Activated T-helper 17 cell treated with anti-CD3 and anti-CD28 coated beads, Interleukin-2, amount 50 U/mL, for 72 hours (primary cell): Measurements from ENCODE around the gene CNPY2. TPM values are rescaled to one million over a fixed set of nuclear protein-coding genes. Genes with fewer than 3 reads are reported as not detected.
A peak's percentile ranks its signal among the peaks of the same experiment; 100 is the strongest.
"Not testable (repeated sequence)": the region's sequence is repeated elsewhere in the genome, so short reads cannot be mapped to it uniquely, and the experiment has no call there.

Experiments
- ATAC-seq: fragments of 150-1000 bp; cut with Tn5 transposase; replicated peaks from 2 replicates; pipeline ENCODE4 v1.10.0; 2021; ENCODE audit warnings: mild to moderate bottlenecking, moderate library complexity
- H3K27ac Mint-ChIP-seq: one replicate; pipeline ENCODE4 v1.8.0; 2022; ENCODE audit warnings: mixed read lengths
- H3K27me3 Mint-ChIP-seq: one replicate; pipeline ENCODE4 v1.8.0; 2022; ENCODE audit warnings: mixed read lengths
- H3K36me3 Mint-ChIP-seq: one replicate; pipeline ENCODE4 v1.8.0; 2022; ENCODE audit warnings: low read depth, mild to moderate bottlenecking, mixed read lengths
- H3K4me1 Mint-ChIP-seq: one replicate; pipeline ENCODE4 v1.8.0; 2022; ENCODE audit warnings: mixed read lengths
- H3K4me3 Mint-ChIP-seq: one replicate; pipeline ENCODE4 v1.8.0; 2022; ENCODE audit warnings: mild to moderate bottlenecking, mixed read lengths
- H3K9me3 Mint-ChIP-seq: one replicate; pipeline ENCODE4 v1.8.0; 2022; ENCODE audit warnings: mixed read lengths
- total RNA-seq, 2 donors: library from RNA; stranded (reverse); gene quantifications; one replicate each; pipeline ENCODE4 v1.2.3, GENCODE V29; 2022

The CNPY2 gene
- 100 to 1,000 TPM in 1 of 2 donors, 10 to 100 TPM in 1; 86.5 to 165 TPM for total RNA-seq

DNA sequence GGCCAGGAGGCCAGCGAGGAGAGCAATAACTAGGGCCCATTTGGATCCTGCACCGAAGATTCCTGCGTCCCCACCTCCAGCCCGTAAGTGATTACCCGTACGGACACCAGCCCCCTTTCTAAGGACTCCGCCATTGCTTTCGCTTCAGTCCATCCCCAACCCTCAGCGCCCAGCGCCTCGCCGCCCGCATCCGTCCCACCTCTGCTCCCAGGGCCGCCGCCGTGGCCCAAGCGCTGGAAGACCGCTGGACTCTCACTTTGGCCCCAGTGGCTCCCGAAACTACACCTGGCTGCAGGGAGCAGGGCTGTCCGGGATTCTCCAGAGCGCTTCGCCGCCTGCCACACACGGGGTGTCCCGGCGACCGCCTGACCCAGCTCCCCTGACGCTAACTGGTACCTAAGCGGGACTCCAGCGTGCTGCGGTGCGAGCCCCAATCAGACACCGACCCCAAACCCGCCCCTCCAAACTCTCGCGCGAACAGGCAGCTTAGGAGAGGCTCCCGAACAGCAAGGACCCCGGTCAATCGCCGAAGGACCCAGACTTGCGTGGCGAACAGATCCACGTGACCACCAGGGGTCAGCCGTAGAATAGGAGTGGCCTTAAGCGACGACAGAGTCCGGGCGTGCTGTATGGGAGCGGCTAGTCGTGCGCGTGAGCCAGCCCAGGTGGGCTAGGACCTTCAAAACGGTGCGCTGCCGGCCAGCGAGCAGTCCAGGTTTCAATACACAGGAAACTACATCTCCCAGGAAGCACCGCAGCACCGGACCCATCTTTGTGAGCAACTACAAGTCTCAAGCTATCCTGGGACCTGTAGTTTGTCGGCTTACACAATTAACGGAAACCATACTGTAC, at the start of gene CNPY2:
TSS of gene CNPY2 (minus strand) at position 367 of the 852 bp plus-strand sequence. CDS start 771 bp downstream, outside the sequence.
- Mint-ChIP-seq H3K27ac (peak within 1 kb of the TSS; percentile 99), H3K9me3 (no peaks in the 10 kb centered on the region), H3K4me3 (peak within 1 kb of the TSS; percentile 98), H3K27me3 (no peaks in the 10 kb centered on the region), H3K4me1 (no peaks in the 10 kb centered on the region), H3K36me3 (peaks cover 52% of the 10 kb centered on the region)
- ATAC-seq: peak; percentile 88

DNA sequence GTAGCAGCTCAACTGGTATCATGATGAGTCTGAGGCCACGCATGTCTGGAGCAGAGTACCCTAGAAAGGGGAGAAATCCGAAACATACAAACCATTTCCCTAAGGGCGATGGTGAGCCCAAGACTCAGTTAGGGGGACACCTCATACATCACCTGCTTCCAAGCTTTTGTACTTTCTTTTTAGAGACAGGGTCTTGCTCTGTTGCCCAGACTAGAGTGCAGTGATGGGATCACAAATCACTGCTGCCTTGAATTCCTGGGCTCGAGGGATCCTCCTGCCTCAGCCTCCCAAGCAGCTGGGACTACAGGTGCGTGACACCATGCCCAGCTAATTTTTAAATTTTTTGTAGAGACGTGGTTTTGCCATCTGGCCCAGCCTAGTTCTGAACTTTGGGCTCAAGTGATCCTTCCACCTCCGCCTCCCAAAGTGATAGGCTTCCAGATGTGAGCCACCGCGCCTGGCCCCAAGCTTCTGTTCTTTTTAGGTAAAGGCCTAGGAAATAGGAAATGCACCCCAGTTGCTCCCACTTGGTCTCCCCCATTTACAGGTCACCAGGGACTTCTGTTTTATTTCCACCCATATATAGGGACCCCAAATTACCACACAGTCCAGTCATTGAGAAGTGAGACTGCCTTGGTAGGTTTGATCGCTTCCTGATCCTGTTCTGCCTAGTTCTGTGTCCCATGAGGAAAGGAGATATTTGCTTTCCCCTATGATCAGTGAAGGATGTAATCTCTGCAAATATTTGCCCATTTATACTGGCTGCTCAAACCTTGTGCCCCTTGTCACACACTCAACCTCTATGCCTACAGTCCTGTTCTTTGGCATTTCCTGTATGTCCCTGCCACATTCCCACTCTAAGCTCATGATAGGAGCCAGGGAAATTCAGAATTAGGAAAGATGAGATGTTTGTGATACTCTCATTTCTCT, 46.6 kb upstream of the CNPY2 start, which contains the start of gene APOF:
TSS of gene APOF (minus strand) at position 728 of the 930 bp plus-strand sequence. CDS start at position 616, 112 bp downstream.
- Mint-ChIP-seq H3K27ac (peak within 1 kb of the TSS; percentile 93), H3K4me3 (peak within 1 kb of the TSS; percentile 93), H3K36me3 (peaks cover 24% of the 10 kb centered on the region), H3K27me3 (no peaks in the 10 kb centered on the region), H3K4me1 (peaks cover 8% of the 10 kb centered on the region), H3K9me3 (no peaks in the 10 kb centered on the region)
- no peak for ATAC-seq

DNA sequence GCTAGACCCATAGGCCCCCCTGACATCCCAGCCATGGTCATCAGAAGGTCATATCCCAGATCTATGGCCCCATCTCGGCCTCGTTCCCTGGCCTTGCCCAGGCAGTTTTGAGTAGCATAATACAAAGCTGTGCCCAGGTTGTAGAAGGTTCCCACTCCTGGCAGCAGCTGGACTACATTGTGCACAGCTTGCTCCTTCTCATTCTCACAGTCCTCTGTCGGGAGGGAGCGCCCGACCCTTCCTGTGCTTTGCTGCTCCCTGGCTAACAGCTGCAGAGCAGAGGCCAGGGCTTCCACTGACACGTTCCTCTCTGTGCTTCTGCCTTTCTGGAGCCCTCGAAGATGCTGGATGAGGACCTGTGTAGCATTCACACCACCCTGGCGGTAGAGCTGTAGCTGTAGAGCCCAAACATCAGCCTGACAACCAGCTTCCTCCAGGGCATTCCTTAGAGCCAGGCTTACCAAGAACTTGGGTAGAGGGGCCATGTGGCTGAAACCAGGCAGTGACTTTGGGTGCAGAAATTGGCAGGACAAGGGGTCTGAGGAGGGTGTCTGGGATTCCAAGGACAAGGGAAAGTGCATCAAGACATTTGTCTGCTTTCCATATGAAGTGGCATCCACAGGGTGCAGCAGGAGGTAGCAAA, 45.8 kb upstream of the CNPY2 start:
- no peak for ATAC-seq
- Mint-ChIP-seq H3K4me3 (peak overlapping the region; percentile 93), H3K27ac (peak overlapping the region; percentile 93)

DNA sequence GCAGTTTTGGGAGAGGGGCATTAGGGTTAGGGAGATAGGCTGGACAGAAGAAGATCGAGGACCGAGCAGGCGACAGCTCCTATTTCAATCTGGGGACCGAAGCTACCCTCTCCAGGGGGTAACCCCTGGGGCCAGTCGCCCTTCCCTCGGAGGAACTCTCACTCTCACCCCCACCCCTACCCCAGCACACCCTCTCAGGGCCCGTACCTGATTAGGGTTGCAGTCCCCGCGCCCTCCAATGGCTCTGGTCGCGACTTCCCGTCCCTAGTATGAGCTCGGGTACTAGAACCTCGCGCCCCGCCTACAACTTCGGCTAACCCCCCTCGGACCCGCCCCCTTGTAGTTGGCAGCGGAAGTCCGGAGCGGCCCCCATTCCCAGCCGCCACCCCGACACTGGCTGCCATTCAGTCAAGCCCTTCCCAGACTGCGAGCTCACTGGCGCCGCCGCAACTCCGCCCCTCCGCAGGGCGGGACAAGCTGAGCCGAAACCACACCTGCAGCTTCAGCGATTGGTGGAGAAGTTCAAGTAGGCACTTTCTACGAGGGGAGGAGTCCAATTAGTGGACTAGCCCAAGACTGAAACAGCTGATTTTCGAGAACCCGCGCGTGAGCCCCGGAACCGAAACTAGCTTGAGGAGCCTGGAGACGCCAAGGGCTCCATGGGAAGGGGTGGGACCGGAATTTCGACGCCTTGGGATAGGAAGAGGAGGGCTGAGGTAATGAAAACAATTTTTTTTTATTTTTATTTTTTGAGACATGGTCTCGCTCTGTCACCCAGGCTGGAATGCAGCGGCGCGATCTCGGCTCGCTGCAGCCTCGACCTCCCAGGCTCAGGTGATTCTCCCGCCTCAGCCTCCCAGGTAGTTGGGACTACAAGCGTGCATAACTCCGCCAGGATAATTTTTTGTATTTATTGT, 44.3 kb upstream of the CNPY2 start, which contains the start of gene STAT2:
TSS of gene STAT2 (minus strand) at position 257 of the 917 bp plus-strand sequence. CDS start 3,536 bp downstream, outside the sequence.
- H3K4me3 Mint-ChIP-seq: peak within 1 kb of the TSS; percentile 93
- H3K36me3 Mint-ChIP-seq: peaks cover 46% of the 10 kb centered on the region
- H3K27me3 Mint-ChIP-seq: no peaks in the 10 kb centered on the region
- no peaks in the 10 kb centered on the region for H3K9me3 Mint-ChIP-seq
- peak within 1 kb of the TSS; percentile 93 for H3K27ac Mint-ChIP-seq
- peaks cover 8% of the 10 kb centered on the region for H3K4me1 Mint-ChIP-seq
- ATAC-seq: peak; percentile 98

More for the DNA sequence above, 45.8 kb upstream of the CNPY2 start:
- H3K9me3 Mint-ChIP-seq: no peaks in the 10 kb centered on the region
- peaks cover 8% of the 10 kb centered on the region for H3K4me1 Mint-ChIP-seq
- H3K36me3 Mint-ChIP-seq: peaks cover 31% of the 10 kb centered on the region
- no peaks in the 10 kb centered on the region for H3K27me3 Mint-ChIP-seq

DNA sequence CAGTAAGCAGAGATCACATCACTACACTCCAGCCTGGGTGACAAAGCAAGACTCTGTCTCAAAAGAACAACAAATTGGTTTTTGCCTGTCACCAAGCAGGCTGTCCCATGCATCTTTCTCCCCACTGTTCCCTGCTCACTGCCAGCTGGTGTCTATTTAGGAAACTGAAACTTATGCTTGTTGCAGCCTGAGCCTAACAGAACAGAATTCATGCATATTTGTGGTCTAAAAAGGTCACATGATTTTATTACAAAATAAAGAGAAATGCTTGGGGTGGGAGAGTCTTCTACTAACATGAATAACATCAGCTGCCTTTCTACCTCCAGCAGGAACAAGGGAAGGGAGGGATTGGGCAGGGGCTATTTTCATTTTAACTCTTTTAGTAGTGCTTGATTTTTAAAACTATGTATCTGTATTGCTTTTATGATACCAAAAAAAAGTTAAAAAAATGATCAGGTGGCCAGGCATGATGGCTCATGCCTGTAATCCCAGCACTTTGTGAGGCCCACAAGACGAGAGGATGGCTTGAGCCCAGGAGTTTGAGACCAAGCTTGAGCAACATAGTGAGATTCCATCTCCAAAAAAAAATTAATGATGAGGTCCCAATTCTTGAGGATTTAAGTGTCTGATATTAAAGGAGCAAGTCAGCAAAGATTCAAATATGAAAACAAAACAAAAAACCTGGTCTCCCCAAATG, 43.2 kb upstream of the CNPY2 start:
- Mint-ChIP-seq H3K4me1 (peaks cover 8% of the 10 kb centered on the region), H3K36me3 (peaks cover 57% of the 10 kb centered on the region), H3K4me3 (peak overlapping the region; percentile 93), H3K27me3 (no peaks in the 10 kb centered on the region), H3K9me3 (no peaks in the 10 kb centered on the region), H3K27ac (peak overlapping the region; percentile 93)
- no peak for ATAC-seq

DNA sequence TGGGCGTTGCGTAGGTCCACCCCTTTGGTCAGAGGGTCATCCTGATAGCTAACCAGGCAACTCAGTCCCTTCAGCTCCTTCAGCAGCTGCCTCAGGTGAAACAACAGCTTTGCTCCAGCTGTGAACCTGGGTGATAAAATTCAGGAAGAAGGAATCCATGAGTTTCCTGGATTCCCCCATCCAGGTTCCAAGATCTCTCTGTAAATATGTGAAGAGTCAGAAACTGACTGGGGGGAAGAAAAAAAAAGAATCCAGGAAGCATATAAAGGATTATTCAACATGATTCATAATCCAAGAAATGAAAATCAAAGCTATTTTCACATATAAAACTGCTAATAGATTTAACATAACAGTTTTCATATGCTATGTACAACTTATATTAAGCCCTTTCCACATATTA, 35.5 kb upstream of the CNPY2 start:
- Mint-ChIP-seq H3K4me3 (no peak overlapping the region), H3K27ac (peak overlapping the region; percentile 20), H3K4me1 (no peaks in the 10 kb centered on the region), H3K27me3 (no peaks in the 10 kb centered on the region), H3K9me3 (no peaks in the 10 kb centered on the region), H3K36me3 (peaks cover 100% of the 10 kb centered on the region)
- ATAC-seq: no peak

DNA sequence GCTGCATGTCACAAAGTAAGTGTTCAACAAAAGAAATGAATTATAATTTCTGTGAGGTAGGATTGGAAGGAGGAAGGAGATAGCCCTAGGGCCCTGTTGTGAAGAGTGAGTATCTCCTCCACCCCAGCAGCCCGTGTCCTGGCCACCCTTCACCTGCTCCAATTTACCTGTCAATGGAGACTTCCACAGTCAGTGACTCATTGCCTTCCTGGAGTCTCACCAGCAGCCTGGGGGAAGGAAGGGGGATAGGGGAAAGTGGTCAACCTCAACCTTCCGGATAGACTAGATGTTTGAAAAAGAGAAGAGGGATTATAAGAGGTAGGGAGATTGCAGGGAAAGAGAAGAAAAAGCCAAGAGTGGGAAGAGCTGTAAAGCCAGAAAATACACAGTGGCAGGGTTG, 34.9 kb upstream of the CNPY2 start:
- Mint-ChIP-seq H3K9me3 (no peaks in the 10 kb centered on the region), H3K4me3 (no peak overlapping the region), H3K27ac (peak overlapping the region; percentile 20), H3K27me3 (no peaks in the 10 kb centered on the region), H3K4me1 (no peaks in the 10 kb centered on the region), H3K36me3 (peaks cover 100% of the 10 kb centered on the region)
- no peak for ATAC-seq

DNA sequence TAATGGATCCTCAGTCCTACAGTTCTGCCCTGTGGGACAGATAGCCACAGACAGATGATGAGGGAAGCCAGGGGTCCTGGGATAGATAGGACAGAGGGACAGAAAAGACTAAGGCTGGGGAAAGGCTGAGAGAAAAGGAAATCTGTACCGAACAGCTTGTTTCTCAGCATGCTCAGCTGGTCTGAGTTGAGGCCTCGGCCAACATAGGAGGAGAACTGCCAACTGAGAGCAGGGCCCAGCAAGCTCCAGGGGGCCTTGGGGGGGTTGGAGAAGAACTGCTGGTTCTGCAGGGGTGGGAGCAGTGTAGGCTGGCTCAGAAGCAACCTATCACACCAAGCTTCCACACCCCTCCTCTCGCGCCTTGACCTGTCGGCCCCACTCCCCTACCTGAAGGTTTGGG, 33.0 kb upstream of the CNPY2 start:
- no peaks in the 10 kb centered on the region for H3K9me3 Mint-ChIP-seq
- H3K4me1 Mint-ChIP-seq: no peaks in the 10 kb centered on the region
- no peak overlapping the region for H3K27ac Mint-ChIP-seq
- H3K36me3 Mint-ChIP-seq: peaks cover 100% of the 10 kb centered on the region
- H3K4me3 Mint-ChIP-seq: no peak overlapping the region
- no peaks in the 10 kb centered on the region for H3K27me3 Mint-ChIP-seq
- no peak for ATAC-seq

DNA sequence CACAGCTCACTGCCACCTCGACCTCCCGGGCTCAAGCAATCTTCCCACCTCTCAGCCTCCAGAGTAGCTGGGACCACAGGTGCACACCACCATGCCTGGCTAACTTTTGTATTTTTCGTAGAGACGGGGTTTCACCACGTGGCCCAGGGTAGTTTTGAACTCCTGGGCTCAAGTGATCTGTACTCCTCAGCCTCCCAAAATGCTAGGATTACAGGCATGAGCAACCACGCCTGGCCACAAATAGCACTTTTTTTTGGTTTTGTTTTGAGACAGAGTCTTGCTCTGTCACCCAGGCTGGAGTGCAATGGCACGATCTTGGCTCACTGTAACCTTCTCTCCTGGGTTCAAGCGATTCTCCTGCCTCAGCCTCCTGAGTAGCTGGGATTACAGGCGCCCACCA, 31.5 kb upstream of the CNPY2 start:
- not testable (repeated sequence) for H3K4me3 Mint-ChIP-seq, H3K27me3 Mint-ChIP-seq

DNA sequence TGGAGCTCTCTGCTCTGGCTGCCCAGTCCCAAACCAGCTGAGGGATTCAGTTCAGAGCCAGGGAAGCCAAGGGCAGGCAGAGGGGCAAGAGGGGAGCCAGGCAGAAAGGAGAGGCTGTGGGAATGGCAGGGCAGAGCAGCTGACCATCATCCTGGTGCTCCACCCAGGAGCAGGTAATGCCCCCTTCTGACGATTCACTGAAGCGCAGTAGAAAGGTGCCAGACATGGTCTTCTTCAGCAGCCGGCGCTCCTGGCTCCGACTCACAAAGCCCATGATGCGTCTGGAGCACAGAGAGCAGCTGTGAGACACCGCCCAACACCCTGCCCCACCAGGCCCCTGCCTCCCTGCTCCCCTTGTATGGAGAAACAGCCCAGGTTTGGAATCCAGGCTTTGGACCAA, 30.9 kb upstream of the CNPY2 start:
- H3K4me3 Mint-ChIP-seq: no peak overlapping the region
- peaks cover 98% of the 10 kb centered on the region for H3K36me3 Mint-ChIP-seq
- peak; percentile 53 for ATAC-seq
- no peaks in the 10 kb centered on the region for H3K9me3 Mint-ChIP-seq
- H3K27me3 Mint-ChIP-seq: no peaks in the 10 kb centered on the region
- H3K27ac Mint-ChIP-seq: peak overlapping the region; percentile 0
- no peaks in the 10 kb centered on the region for H3K4me1 Mint-ChIP-seq

More for the DNA sequence above, 31.5 kb upstream of the CNPY2 start:
- peaks cover 99% of the 10 kb centered on the region for H3K36me3 Mint-ChIP-seq
- H3K27ac Mint-ChIP-seq, H3K9me3 Mint-ChIP-seq, H3K4me1 Mint-ChIP-seq: not testable (repeated sequence)
- peak; percentile 44 for ATAC-seq

DNA sequence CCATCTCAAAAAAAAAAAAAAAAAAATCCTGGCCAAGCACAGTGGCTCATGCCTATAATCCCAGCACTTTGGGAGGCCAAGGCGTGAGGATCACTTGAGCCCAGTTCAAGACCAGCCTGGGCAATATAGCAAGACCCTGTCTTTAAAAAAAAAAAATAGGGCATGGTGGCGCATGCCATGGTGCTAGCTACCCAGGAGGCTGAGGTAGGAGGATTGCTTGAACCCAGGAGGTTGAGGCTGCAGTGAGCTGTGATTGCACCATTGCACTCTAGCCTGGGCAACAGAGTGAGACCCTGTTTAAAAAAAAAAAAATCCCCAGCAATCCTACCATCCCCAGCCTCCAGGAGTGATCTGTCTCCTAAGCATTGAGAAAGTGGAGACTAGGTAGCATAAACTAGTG, 26.5 kb upstream of the CNPY2 start:
- not testable (repeated sequence) for H3K9me3 Mint-ChIP-seq
- peaks cover 86% of the 10 kb centered on the region for H3K36me3 Mint-ChIP-seq

DNA sequence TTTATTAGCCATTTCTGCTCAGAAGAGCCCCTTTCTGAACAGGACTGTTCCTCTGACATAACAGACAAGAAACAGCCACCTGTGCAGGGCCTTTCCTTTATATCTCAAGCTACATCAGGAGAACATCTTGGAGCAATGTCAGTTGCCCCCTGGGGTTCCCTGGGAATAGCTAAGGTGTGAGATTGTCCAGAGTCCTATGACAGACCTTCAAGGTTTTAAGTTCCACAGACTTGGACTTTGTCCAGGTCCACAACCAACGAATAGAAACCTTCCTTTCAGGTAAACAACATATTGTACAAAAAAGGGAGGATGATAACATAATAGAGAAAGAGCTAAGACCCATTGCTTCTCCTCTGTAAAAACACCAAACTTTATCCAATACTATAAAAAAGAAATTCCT, 25.8 kb upstream of the CNPY2 start:
- Mint-ChIP-seq H3K36me3 (peaks cover 79% of the 10 kb centered on the region), H3K9me3 (no peaks in the 10 kb centered on the region), H3K27ac (peak overlapping the region; percentile 25), H3K4me3 (no peak overlapping the region), H3K4me1 (peaks cover 15% of the 10 kb centered on the region), H3K27me3 (no peaks in the 10 kb centered on the region)
- no peak for ATAC-seq

More for the DNA sequence above, 26.5 kb upstream of the CNPY2 start:
- ATAC-seq, H3K27me3 Mint-ChIP-seq, H3K4me3 Mint-ChIP-seq: not testable (repeated sequence)
- Mint-ChIP-seq H3K27ac (peak overlapping the region; percentile 31), H3K4me1 (peaks cover 11% of the 10 kb centered on the region)

DNA sequence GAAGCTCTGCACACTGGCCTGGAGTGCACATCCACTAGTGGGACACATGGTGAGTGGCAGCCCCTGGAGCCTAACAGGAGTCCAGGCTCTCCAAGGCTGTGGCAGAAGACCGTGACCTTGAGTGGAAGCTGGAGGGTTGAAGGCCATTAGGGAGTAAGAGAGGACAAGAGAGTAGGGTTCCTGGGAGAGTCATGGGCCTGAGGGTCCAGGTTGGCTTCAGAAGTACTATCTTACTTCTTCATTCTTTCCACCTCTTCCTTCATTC, 23.3 kb upstream of the CNPY2 start:
- Mint-ChIP-seq H3K4me1 (peaks cover 18% of the 10 kb centered on the region), H3K4me3 (peak overlapping the region; percentile 92), H3K27ac (peak overlapping the region; percentile 96), H3K27me3 (no peaks in the 10 kb centered on the region), H3K9me3 (no peaks in the 10 kb centered on the region), H3K36me3 (peaks cover 58% of the 10 kb centered on the region)
- no peak for ATAC-seq
